Measurements from ENCODE around the gene ATP12A. TPM values are rescaled to one million over a fixed set of nuclear protein-coding genes. Genes with fewer than 3 reads are reported as not detected.

Gene ATP12A
- total and polyA plus RNA-seq, 2 of the 8 experiments (the other 6 are each of a cell fraction or from before 2014, with no cell fraction given): 0.80 to 1.3 TPM

- Histone ChIP-seq H3K36me3 (ENCODE audit: control insufficient read depth in 2 of 4, insufficient read depth in 4 of 4, low read length in 3 of 4) (no peaks in the 10 kb centered on the region), H2BK5ac (ENCODE audit: low read depth, low read length) (no peak overlapping the region), H4K5ac (ENCODE audit: insufficient read length, low read depth, low read length) (no peak overlapping the region), H3K79me2 (ENCODE audit: control insufficient read depth in 1 of 2, insufficient read depth in 2 of 2, low read length in 2 of 2) (no peaks in the 10 kb centered on the region), H3K4me3 (ENCODE audit: extremely low read depth in 1 of 4, insufficient read depth in 2 of 4, low read depth in 3 of 4, low read length in 4 of 4) (no peak overlapping the region), H2BK120ac (replicated peaks; ENCODE audit: low read depth, low read length) (no peak overlapping the region), H3K4me2 (ENCODE audit: insufficient read depth in 1 of 2, low read depth in 2 of 2, low read length in 2 of 2) (no peak overlapping the region), H3K4ac (replicated peaks; ENCODE audit: insufficient read length, low read depth, low read length) (no peak overlapping the region), H3K27ac (ENCODE audit: low read depth, low read length) (no peak overlapping the region), H2AFZ (ENCODE audit: low read length) (no peak overlapping the region), H3K14ac (ENCODE audit: insufficient read length) (no peak overlapping the region), H3K4me1 (replicated peaks in 1 of 4; ENCODE audit: control insufficient read depth in 3 of 4, insufficient read depth in 4 of 4, low read length in 3 of 4) (no peaks in the 10 kb centered on the region), H4K20me1 (replicated peaks in 1 of 2; ENCODE audit: control insufficient read depth in 1 of 2, insufficient read depth in 2 of 2, low read length in 2 of 2) (no peaks in the 10 kb centered on the region), H3K56ac (replicated peaks; ENCODE audit: insufficient read length, low read depth, low read length) (no peak overlapping the region), H3K79me1 (ENCODE audit: low read depth, low read length) (no peaks in the 10 kb centered on the region), H3K23me2 (ENCODE audit: low read depth, low read length) (no peaks in the 10 kb centered on the region), H4K91ac (replicated peaks; ENCODE audit: insufficient read length, low read length) (no peak overlapping the region), H3K9ac (replicated peaks in 1 of 4; ENCODE audit: extremely low read depth in 1 of 4, low read depth in 3 of 4, low read length in 3 of 4) (no peak overlapping the region), H2BK15ac (ENCODE audit: low read length) (no peak overlapping the region), H3K23ac (ENCODE audit: insufficient read length) (no peak overlapping the region), H2BK12ac (ENCODE audit: low read depth, low read length) (no peak overlapping the region), H4K8ac (ENCODE audit: extremely low read depth, insufficient read depth, low read length) (no peak overlapping the region), H2AK5ac (ENCODE audit: low read depth, low read length) (no peak overlapping the region), H2BK20ac (ENCODE audit: low read length) (no peak overlapping the region), H3K18ac (ENCODE audit: extremely low read depth, low read length) (no peak overlapping the region), H3K27me3 (replicated peaks in 1 of 4; ENCODE audit: control insufficient read depth in 3 of 4, extremely low read depth in 1 of 4, insufficient read depth in 3 of 4, low read length in 3 of 4) (no peaks in the 10 kb centered on the region), H3K9me3 (ENCODE audit: insufficient read depth in 2 of 2, low read depth in 1 of 2, low read length in 1 of 2) (no peaks in the 10 kb centered on the region)
- FAIRE-seq (no peak), DNase-seq (ENCODE audit: low read depth in 1 of 2, low spot score in 2 of 2) (no peak)
- POLR2A ChIA-PET (ENCODE audit: partially characterized antibody): no interaction called here
- CTCF ChIA-PET (ENCODE audit: partially characterized antibody): interaction anchor here (0.6 to 1.9 kb wide), 5 partner anchors 8 to 106 kb away, joined by 3 to 8 read pairs (median 4); no protein-coding TSS in a partner anchor
- TF ChIP-seq JUND (IDR thresholded peaks at IDR 0.05; ENCODE audit: low read length): no peak
- WGBS, 2 experiments (ENCODE audit: extremely low coverage in 1 of 2, insufficient coverage in 1 of 2, insufficient read length in 1 of 2, insufficient replicate concordance in 2 of 2, low coverage in 1 of 2, low lambda C conversion rate in 2 of 2, missing lambda C conversion rate in 1 of 2): 88% methylated on average over 4 of the region's 4 CpGs; no CpG with 5 or more reads in 1 of the 2 experiments
These were observed 54.7 kb downstream of the ATP12A start for GRCh38 chr13:24734950-24735349.

Measured in H1 (cell line).